HL-60 (cell line): ENCODE results near the gene KCNJ6.

Experiments used
- CTCF ChIP-seq: IDR thresholded peaks from one replicate; pipeline ENCODE4 v1.5.1; 2011; ENCODE audit warnings: low read length, control low read depth, inconsistent platforms; ENCODE audit not compliant: insufficient read depth
- GABPA ChIP-seq: IDR thresholded peaks from 2 replicates; pipeline ENCODE4 v1.6.1; 2012; ENCODE audit warnings: low read depth
- POLR2AphosphoS5 ChIP-seq: IDR thresholded peaks from 2 replicates; pipeline ENCODE4 v1.6.1; 2012; ENCODE audit warnings: low read depth
- REST ChIP-seq: IDR thresholded peaks from 2 replicates; pipeline ENCODE4 v1.6.1; 2012; ENCODE audit warnings: low read depth; ENCODE audit not compliant: insufficient replicate concordance
- SPI1 ChIP-seq: IDR thresholded peaks from 2 replicates; pipeline ENCODE4 v1.6.1; 2012; ENCODE audit warnings: low read depth, mild to moderate bottlenecking, borderline replicate concordance

- TF ChIP-seq CTCF, result no peak
- TF ChIP-seq POLR2AphosphoS5, result no peak
- TF ChIP-seq REST, result no peak
- no peak for TF ChIP-seq GABPA
- no peak for TF ChIP-seq SPI1
Observed at GRCh38 chr21:37903396-37903795, 12.9 kb downstream of the KCNJ6 start.
